Retinal pigment epithelial cell (primary cell): ENCODE data around the gene DDX18.

Experiments
- DNase-seq: peaks from one replicate; pipeline ENCODE4 v3.0.0-alpha.2; 2010; ENCODE audit warnings: low read depth
- H3K4me3 ChIP-seq: 2 replicates; pipeline ENCODE4 v1.5.1; 2011; ENCODE audit warnings: mild to moderate bottlenecking, low read length, control low read depth, moderate library complexity
- TF ChIP-seq, protein P1 (sequence below): conservative IDR thresholded peaks from 2 replicates; pipeline ENCODE4 v1.5.1; 2011; ENCODE audit warnings: low read depth, low read length, control low read depth, inconsistent platforms

DDX18 gene

DNA sequence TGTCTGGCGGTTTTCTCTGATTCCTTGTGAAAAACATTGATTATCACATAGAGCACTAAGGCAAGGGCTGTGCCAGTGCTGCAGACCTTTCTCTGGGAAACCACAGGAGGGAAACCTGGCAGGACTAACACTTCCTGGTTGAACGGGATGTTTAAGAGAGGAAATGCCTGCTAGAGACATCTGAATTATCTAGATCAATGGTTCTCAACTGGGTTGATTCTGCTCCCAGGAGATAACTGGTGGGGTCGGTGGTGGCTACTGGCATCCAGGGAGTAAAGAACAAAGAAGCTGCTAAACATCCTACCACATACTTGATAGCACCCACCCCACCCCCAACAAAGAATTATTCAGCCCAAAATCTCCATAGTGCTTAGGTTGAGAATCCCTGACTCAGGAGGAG, 37.5 kb downstream of the DDX18 start:
- DNase-seq = no peak
- TF ChIP-seq, protein P1, sequence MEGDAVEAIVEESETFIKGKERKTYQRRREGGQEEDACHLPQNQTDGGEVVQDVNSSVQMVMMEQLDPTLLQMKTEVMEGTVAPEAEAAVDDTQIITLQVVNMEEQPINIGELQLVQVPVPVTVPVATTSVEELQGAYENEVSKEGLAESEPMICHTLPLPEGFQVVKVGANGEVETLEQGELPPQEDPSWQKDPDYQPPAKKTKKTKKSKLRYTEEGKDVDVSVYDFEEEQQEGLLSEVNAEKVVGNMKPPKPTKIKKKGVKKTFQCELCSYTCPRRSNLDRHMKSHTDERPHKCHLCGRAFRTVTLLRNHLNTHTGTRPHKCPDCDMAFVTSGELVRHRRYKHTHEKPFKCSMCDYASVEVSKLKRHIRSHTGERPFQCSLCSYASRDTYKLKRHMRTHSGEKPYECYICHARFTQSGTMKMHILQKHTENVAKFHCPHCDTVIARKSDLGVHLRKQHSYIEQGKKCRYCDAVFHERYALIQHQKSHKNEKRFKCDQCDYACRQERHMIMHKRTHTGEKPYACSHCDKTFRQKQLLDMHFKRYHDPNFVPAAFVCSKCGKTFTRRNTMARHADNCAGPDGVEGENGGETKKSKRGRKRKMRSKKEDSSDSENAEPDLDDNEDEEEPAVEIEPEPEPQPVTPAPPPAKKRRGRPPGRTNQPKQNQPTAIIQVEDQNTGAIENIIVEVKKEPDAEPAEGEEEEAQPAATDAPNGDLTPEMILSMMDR = no peak
- no peak overlapping the region for H3K4me3 ChIP-seq

DNA sequence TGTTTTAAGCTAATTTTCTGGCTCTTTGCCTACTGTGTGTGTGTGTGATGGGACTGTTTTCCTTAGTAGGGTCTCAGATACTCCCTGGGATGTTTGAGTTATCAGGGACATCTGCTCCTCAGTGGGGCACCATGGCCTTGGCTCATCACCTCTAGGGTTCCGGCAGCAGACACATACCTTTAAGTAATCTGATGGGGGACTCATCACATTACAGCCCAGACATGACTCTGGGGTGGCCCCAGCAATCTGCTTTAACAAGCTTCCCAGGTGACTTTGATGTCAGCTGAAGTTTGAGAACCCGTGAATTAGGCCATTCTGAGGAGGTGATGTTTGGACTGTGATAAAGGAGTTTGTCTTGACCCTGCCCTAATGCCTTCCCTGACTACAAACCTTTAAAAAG, 38.8 kb downstream of the DDX18 start:
- TF ChIP-seq, protein P1 = no peak
- H3K4me3 ChIP-seq = no peak overlapping the region
- no peak for DNase-seq

DNA sequence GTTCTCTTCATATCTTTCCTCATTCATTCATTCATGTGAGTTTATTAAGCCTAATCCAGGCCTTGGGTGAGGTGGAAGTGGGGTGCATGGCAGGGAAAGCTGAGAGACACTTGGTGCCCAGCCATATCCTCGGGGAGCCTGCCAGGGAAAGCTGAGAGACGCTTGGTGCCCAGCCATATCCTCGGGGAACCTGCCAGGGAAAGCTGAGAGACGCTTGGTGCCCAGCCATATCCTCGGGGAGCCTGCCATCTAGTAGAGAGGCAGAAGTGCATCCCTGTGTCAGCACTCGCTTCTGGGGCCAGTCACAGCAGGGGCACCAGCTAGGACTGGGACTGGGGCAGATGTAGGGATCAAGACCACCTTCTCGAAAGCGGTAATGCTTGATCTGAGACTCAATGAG, 39.4 kb downstream of the DDX18 start:
- H3K4me3 ChIP-seq = no peak overlapping the region
- TF ChIP-seq, protein P1 = no peak
- DNase-seq = no peak

DNA sequence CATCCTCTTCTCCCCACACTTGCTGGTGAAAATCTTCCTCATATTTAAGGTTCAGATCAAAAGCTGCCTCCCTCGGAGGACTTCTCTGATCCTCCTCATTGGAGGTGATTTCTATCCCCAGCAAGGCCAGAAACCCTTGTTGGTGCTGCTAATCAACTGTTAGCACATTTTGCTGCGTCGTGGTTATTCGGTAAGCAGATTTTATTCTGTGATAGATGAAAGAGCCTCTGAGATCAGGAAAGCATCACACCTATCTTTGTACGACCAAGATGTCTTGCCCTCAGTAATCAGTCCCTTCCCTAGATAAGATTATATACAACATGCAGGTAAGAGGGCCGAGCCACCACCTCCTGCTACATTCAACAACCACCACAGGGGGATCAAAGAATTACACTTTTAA, 40.1 kb downstream of the DDX18 start:
- no peak for DNase-seq
- no peak overlapping the region for H3K4me3 ChIP-seq
- TF ChIP-seq, protein P1 = no peak

DNA sequence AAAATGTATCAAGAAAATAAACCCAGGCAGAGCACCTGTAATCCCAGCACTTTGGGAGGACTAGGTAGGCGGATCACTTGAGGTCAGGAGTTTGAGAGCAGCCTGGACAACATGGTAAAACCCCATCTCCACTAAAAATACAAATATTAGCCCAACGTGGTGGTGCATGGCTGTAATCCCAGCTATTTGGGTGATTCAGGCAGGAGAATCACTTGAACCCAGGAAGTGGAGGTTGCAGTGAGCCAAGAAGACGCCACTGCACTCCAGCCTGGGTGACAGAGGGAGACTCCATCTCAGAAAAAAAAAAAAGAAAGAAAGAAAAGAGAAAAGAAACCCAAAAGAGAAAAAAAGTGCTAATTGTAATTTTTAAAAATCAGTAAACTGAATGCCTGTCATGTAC, 41.4 kb downstream of the DDX18 start:
- DNase-seq = no peak
- TF ChIP-seq, protein P1 = no peak

DNA sequence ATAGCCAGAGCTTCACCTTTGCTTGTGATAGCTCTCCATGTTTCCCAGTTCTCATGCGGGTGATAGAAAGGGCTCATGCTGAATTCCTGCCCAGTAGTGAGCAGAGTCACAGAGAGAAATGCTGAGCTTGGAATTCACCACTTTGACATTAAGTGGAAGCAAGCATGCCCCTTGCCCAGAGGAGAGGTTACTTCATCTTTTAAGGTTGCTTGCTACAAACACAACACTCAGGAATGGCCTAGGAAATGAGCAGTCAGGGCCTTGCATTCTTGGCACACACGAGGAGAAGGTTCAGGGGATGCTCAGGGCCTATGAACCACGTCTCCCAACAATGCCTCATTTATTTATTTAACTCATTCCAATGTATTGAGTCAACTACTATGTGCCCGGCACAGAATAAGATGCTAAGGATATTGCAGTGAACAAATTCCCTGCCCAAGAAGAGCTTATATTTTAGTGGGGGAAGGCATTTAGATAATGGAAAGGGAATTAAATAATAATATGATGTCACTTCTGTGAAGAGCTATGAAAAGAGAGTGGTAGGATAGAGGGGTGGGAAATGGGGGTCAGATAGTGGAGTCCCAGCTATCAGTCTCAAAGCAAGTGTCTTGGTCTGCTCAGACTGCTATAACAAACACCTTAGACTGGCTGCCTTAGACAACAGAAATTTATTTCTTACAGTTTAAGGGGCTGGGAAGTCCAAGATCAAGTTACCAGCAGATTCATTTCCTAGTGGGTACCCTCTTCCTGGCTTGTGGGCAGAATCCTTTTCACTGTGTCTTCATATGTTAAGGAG, 42.1 kb downstream of the DDX18 start:
- peak; percentile 78 for DNase-seq
- H3K4me3 ChIP-seq = no peak overlapping the region
- TF ChIP-seq, protein P1 = no peak

More for the DNA sequence above, 41.4 kb downstream of the DDX18 start:
- no peak overlapping the region for H3K4me3 ChIP-seq

DNA sequence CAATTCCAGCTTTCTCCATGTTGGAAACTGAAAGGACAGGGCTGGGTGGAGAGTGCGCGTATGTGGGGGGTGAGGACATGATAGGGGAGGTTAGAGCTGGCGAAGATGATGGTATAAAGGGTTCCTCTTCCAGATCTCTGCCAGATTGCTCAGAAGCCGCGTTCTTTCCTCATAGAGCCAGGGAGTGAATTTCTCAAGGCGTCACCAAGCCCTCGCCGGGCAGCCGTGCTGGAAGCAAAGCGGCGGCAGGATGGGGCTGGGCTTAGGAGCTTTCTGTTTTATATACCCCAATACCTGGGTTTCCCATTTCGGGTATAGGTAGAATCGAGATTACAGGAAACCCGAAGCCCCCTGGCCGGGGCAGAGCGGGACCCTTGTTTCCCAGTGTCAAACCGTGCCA, 43.8 kb downstream of the DDX18 start:
- no peak overlapping the region for H3K4me3 ChIP-seq
- DNase-seq = no peak
- TF ChIP-seq, protein P1 = no peak
